Esophagus squamous epithelium (tissue), 5 donors: ENCODE data around the gene MFF. TPM values are rescaled to one million over a fixed set of nuclear protein-coding genes. Genes with fewer than 3 reads are reported as not detected.
"Not testable (repeated sequence)": the region's sequence is repeated elsewhere in the genome, so short reads cannot be mapped to it uniquely, and the experiment has no call there.

ENCODE experiments used
- DNase-seq: peaks from one replicate; lab custom pipeline; 2025; lab: John Stamatoyannopoulos, UW
- H3K27ac ChIP-seq, 4 donors: fragments of 200-600 bp; sonication (generic); one replicate each; pipeline ENCODE4 v1.5.1; 2016 to 2019; ENCODE audit warnings: mild to moderate bottlenecking in 1 of 4
- H3K27me3 ChIP-seq, 4 donors: fragments of 200-600 bp; sonication (generic); 1 replicate in 3 of 4; 2 replicates in 1 of 4; pipeline versions ENCODE4 v1.5.1 to v1.6.0; 2017 to 2021; ENCODE audit warnings: antibody characterized with exemption in 1 of 4
- H3K36me3 ChIP-seq, 3 donors: fragments of 200-600 bp; sonication (generic); one replicate each; pipeline ENCODE4 v1.5.1; 2016 to 2019
- H3K4me1 ChIP-seq, 3 donors: fragments of 200-600 bp; sonication (generic); one replicate each; pipeline ENCODE4 v1.5.1; 2017 to 2019
- H3K4me3 ChIP-seq, 4 donors: fragments of 200-600 bp; sonication (generic); 1 replicate in 3 of 4; 2 replicates in 1 of 4; pipeline ENCODE4 v1.5.1; 2016 to 2019; ENCODE audit warnings: mild to moderate bottlenecking in 2 of 4, moderate library complexity in 1 of 4
- H3K9me3 ChIP-seq, 3 donors: fragments of 200-600 bp; sonication (generic); one replicate each; pipeline ENCODE4 v1.5.1; 2016 to 2019
- POLR2A ChIP-seq, 4 donors: fragments of 450-650 bp; IDR thresholded peaks; one replicate each; pipeline ENCODE4 v1.6.1; 2017; ENCODE audit warnings: antibody characterized with exemption in 4 of 4, mild to moderate bottlenecking in 4 of 4, moderate library complexity in 3 of 4
- WGBS, 2 donors: methylation state at CpG; one replicate each; pipeline ENCODE4 v1.1.5; 2018; 5-methylcytosine and 5-hydroxymethylcytosine counted together
- intact Hi-C: fragments of 100-400 bp; cut with DNase I; formaldehyde crosslinking; loops from one replicate; pipeline ENCODE4 v1.15.0; 2022
- total RNA-seq, 4 donors: library from RNA; depleted of rRNA; stranded (reverse); fragments of >200 nt; gene quantifications; one replicate each; pipeline ENCODE4 v1.1.0, GENCODE V29; 2016
- TF ChIP-seq, protein P1 (sequence below), 6 experiments: fragments of 450-650 bp in 4 of 6; fragments of 200-600 bp in 2 of 6; sonication (generic) in 2 of 6; IDR thresholded peaks; one replicate each; pipeline ENCODE4 v1.5.1; 2016 to 2019; ENCODE audit warnings: antibody characterized with exemption in 6 of 6, mild to moderate bottlenecking in 4 of 6, moderate library complexity in 4 of 6
- donor health status: DM: yes; HTN: yes; CAD: no.

The MFF gene
- total RNA-seq, 4 donors from 2014 or later = 66.8 to 91.0 (median 84.8) TPM

DNA sequence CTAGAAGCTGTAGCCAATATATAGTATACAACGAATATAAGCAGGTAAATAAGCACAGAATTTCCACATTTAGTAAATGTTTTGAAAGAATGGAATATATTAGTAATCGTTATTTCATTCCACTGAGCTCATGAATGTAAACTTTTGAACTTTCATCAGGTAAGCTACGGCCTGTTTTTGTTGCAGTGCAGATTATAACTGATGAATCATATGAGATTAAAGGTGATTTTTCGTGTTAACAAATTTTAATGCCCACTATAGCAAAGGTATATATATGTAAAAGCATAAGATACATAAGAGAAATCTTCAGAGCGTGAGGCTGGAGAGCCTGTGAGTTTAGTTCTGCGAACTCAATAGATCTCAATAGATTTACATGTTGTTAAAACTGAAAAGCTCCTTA lies 61.6 kb downstream of the MFF start:
- Histone ChIP-seq H3K36me3 (no peaks in the 10 kb centered on the region), H3K27ac (peak overlapping the region in 3 of 4 donors; percentile 34 to 75 (median 50)), H3K4me1 (peaks cover 0 to 26% (median 14%) of the 10 kb centered on the region in 3 donors), H3K27me3 (peaks cover 0 to 3% (median 0%) of the 10 kb centered on the region in 4 donors), H3K4me3 (no peak overlapping the region), H3K9me3 (no peaks in the 10 kb centered on the region)
- intact Hi-C loops = no loop called here
- 39 to 46% methylated on average over 6 of the region's 6 CpGs for WGBS, 2 donors
- no peak for TF ChIP-seq POLR2A (IDR thresholded peaks at IDR 0.05)
- TF ChIP-seq, protein P1, sequence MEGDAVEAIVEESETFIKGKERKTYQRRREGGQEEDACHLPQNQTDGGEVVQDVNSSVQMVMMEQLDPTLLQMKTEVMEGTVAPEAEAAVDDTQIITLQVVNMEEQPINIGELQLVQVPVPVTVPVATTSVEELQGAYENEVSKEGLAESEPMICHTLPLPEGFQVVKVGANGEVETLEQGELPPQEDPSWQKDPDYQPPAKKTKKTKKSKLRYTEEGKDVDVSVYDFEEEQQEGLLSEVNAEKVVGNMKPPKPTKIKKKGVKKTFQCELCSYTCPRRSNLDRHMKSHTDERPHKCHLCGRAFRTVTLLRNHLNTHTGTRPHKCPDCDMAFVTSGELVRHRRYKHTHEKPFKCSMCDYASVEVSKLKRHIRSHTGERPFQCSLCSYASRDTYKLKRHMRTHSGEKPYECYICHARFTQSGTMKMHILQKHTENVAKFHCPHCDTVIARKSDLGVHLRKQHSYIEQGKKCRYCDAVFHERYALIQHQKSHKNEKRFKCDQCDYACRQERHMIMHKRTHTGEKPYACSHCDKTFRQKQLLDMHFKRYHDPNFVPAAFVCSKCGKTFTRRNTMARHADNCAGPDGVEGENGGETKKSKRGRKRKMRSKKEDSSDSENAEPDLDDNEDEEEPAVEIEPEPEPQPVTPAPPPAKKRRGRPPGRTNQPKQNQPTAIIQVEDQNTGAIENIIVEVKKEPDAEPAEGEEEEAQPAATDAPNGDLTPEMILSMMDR (IDR thresholded peaks at IDR 0.05) = no peak
- no peak for DNase-seq

DNA sequence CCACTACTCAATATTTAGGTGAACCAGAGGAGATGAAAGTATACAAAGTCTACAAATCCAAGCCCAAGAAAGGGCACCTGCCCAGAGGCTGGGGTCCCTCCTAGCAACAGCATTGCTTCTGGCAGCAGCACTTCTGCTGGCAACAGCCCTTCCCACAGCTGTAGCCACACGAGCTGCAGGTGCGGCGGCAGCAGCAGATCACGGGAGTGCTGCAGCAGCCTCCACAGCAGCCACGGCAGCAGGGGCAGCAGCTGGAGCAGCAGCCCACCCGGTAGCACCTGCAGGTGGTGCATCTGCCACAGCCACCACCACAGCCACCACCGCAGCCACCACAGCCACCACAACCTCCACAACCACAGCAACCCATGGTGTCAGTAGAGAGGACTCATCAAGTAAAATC lies 62.5 kb downstream of the MFF start, which contains the start of gene SCYGR1:
Gene SCYGR1 (minus strand): TSS at position 367 of the 400 bp plus-strand sequence. CDS start 0 bp downstream, at position 367.
- H3K4me3 ChIP-seq, H3K9me3 ChIP-seq, H3K27me3 ChIP-seq, DNase-seq, intact Hi-C loops, H3K36me3 ChIP-seq: not testable (repeated sequence)
- H3K27ac ChIP-seq = peak within 1 kb of the TSS in 3 of 4 donors; percentile 50 to 75 (median 58)
- WGBS, 2 donors = 90 to 100% methylated on average over 1 to 5 of the region's 7 CpGs
- peaks cover 0 to 26% (median 14%) of the 10 kb centered on the region in 3 donors for H3K4me1 ChIP-seq

DNA sequence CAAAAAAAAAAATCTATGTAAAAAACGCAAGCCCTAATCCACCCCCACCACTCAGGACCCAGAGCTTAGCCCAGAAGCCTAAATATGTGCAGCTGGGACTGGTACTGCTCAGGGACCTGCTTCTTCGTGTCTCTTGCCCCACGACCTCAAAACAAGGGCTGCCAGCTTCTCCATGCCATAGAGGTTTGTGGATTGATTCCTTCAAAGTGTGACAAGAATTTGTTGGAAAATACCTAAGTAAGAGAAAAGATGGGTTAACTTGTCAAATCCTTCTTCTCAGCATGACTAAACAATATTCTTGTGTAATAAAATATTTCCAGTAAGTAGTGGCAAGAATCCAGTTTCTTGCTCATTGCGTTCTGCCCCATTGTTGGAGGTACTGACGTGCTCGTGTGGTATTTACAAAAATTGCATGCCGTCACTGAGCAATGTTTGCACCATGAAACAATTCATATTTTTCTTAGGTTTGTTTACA lies 63.5 kb downstream of the MFF start:
- peak overlapping the region in 3 of 4 donors; percentile 50 to 70 (median 58) for H3K27ac ChIP-seq
- WGBS, 2 donors = 18 to 52% methylated on average over 7 of the region's 7 CpGs
- intact Hi-C loops = no loop called here

DNA sequence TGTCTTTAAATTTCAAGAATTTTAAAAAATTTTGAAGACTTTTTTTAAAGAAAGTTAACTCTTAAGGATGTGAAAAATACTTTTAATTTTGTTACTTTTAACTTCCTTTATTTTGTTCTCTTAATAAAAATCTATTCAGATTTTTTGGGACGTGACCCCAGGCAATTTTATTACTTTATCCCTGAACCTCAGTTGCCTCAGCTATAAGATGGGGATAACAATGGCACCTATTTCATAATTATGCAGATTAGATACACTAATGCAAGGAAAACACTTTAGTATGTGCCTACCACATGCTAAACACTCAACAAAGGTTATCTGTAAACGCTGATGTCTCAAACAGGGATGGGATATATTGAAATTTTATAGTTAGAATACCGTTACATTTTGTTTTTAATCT lies 64.2 kb downstream of the MFF start:
- 74 to 77% methylated on average over 3 of the region's 3 CpGs for WGBS, 2 donors

More for the DNA sequence above, 63.5 kb downstream of the MFF start:
- Histone ChIP-seq H3K4me3 (no peak overlapping the region), H3K4me1 (peaks cover 0 to 26% (median 14%) of the 10 kb centered on the region in 3 donors), H3K9me3 (no peaks in the 10 kb centered on the region), H3K36me3 (no peaks in the 10 kb centered on the region), H3K27me3 (no peaks in the 10 kb centered on the region)
- TF ChIP-seq, protein P1 (IDR thresholded peaks at IDR 0.05) = peak in 1 of 6 experiments; percentile 16
- no peak for TF ChIP-seq POLR2A (IDR thresholded peaks at IDR 0.05)
- DNase-seq = no peak

DNA sequence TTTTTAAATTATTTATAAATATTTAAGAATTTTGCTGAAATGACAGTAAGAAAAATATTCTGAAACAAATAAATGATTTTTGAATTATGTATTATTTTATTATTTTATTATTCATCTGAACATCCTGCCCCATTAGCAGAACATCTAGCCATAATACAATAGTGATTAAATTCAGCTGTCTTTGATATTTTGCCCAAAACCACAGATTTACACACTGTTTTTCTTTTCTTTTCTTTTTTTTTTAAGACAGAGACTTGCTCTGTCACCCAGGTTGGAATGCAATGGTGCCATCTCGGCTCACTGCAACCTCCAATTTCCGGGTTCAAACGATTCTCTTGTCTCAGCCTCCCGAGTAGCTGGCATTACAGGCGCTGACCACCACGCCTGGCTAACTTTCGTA lies 64.6 kb downstream of the MFF start:
- 60 to 98% methylated on average over 1 to 7 of the region's 7 CpGs for WGBS, 2 donors
- DNase-seq = no peak
- Histone ChIP-seq H3K4me3 (no peak overlapping the region), H3K27ac (no peak overlapping the region), H3K4me1 (peaks cover 0 to 26% (median 14%) of the 10 kb centered on the region in 3 donors), H3K27me3 (no peaks in the 10 kb centered on the region), H3K36me3 (no peaks in the 10 kb centered on the region), H3K9me3 (no peaks in the 10 kb centered on the region)
- intact Hi-C loops = no loop called here
- TF ChIP-seq POLR2A (IDR thresholded peaks at IDR 0.05) = no peak
- TF ChIP-seq, protein P1 (IDR thresholded peaks at IDR 0.05) = no peak

More for the DNA sequence above, 64.2 kb downstream of the MFF start:
- H3K4me3 ChIP-seq = no peak overlapping the region
- H3K36me3 ChIP-seq = no peaks in the 10 kb centered on the region
- H3K27me3 ChIP-seq = no peaks in the 10 kb centered on the region
- no peak overlapping the region for H3K27ac ChIP-seq
- peaks cover 0 to 26% (median 14%) of the 10 kb centered on the region in 3 donors for H3K4me1 ChIP-seq
- intact Hi-C loops = no loop called here
- no peak for DNase-seq
- H3K9me3 ChIP-seq = no peaks in the 10 kb centered on the region
- TF ChIP-seq, protein P1 (IDR thresholded peaks at IDR 0.05) = no peak
- no peak for TF ChIP-seq POLR2A (IDR thresholded peaks at IDR 0.05)
